GM23338 (cell line): ENCODE results near the gene CEP95. TPM values are rescaled to one million over a fixed set of nuclear protein-coding genes. Genes with fewer than 3 reads are reported as not detected.

Experiments
- ATAC-seq: fragments of 200-7000 bp; cut with Tn5 transposase; 3 replicates; pipeline ENCODE4 v1.9.1; 2020
- DNase-seq: peaks from one replicate; pipeline ENCODE4 v3.0.0-alpha.2; 2015; ENCODE audit warnings: low spot score
- H2AFZ ChIP-seq: fragments of 200-600 bp; sonication (generic); 2 replicates; pipeline ENCODE4 v1.8.0; 2016; ENCODE audit warnings: antibody characterized with exemption, mild to moderate bottlenecking, moderate library complexity
- H3F3A ChIP-seq: fragments of 200-600 bp; sonication (generic); replicated peaks from 2 replicates; pipeline ENCODE4 v1.8.0; 2017; ENCODE audit warnings: antibody characterized with exemption, mixed run types, low read depth
- H3K27ac ChIP-seq: fragments of 200-600 bp; sonication (generic); 2 replicates; pipeline ENCODE4 v1.6.1; 2016; ENCODE audit warnings: low read depth
- H3K27me3 ChIP-seq: fragments of 200-600 bp; sonication (generic); 2 replicates; pipeline ENCODE4 v1.8.0; 2016; ENCODE audit warnings: mild to moderate bottlenecking, mixed run types, moderate library complexity; ENCODE audit not compliant: insufficient read depth
- H3K36me3 ChIP-seq: fragments of 200-600 bp; sonication (generic); 2 replicates; pipeline ENCODE4 v1.8.0; 2016; ENCODE audit warnings: mild to moderate bottlenecking; ENCODE audit not compliant: insufficient read depth
- H3K4me1 ChIP-seq: fragments of 200-600 bp; sonication (generic); 2 replicates; pipeline ENCODE4 v1.8.0; 2016; ENCODE audit warnings: mild to moderate bottlenecking, moderate library complexity; ENCODE audit not compliant: insufficient read depth
- H3K4me2 ChIP-seq: fragments of 200-600 bp; sonication (generic); 2 replicates; pipeline ENCODE4 v1.7.1; 2017; ENCODE audit warnings: mixed run types
- H3K4me3 ChIP-seq: fragments of 200-600 bp; sonication (generic); 2 replicates; pipeline ENCODE4 v1.6.1; 2016; ENCODE audit warnings: mixed run types
- H3K79me2 ChIP-seq: fragments of 200-600 bp; sonication (generic); replicated peaks from 2 replicates; pipeline ENCODE4 v1.8.0; 2017; ENCODE audit warnings: mild to moderate bottlenecking; ENCODE audit not compliant: insufficient read depth
- H3K9me2 ChIP-seq: fragments of 200-600 bp; sonication (generic); 2 replicates; pipeline ENCODE4 v1.8.0; 2017; ENCODE audit not compliant: insufficient read depth
- H4K20me1 ChIP-seq: fragments of 200-600 bp; sonication (generic); replicated peaks from 2 replicates; pipeline ENCODE4 v1.8.0; 2017; ENCODE audit warnings: mild to moderate bottlenecking; ENCODE audit not compliant: insufficient read depth
- H3K27ac Mint-ChIP-seq: 2 replicates; pipeline ENCODE4 v1.8.0; 2020; ENCODE audit warnings: inconsistent platforms, mild to moderate bottlenecking, moderate library complexity, mixed read lengths
- H3K27me3 Mint-ChIP-seq: 3 replicates; pipeline ENCODE4 v1.8.0; 2022; ENCODE audit warnings: low read depth, mild to moderate bottlenecking, moderate library complexity, mixed read lengths, inconsistent platforms; ENCODE audit not compliant: insufficient read depth, poor library complexity
- H3K36me3 Mint-ChIP-seq: 3 replicates; pipeline ENCODE4 v1.8.0; 2021; ENCODE audit warnings: low read depth, mild to moderate bottlenecking, inconsistent platforms, moderate library complexity, mixed read lengths
- H3K4me1 Mint-ChIP-seq: 3 replicates; pipeline ENCODE4 v1.8.0; 2020; ENCODE audit warnings: mild to moderate bottlenecking, inconsistent platforms, mixed read lengths
- H3K4me3 Mint-ChIP-seq: 3 replicates; pipeline ENCODE4 v1.8.0; 2021; ENCODE audit warnings: moderate library complexity, mild to moderate bottlenecking, inconsistent platforms, mixed read lengths
- H3K9me3 Mint-ChIP-seq: 3 replicates; pipeline ENCODE4 v1.8.0; 2020; ENCODE audit warnings: moderate library complexity, mild to moderate bottlenecking, inconsistent platforms, mixed read lengths
- CREB1 ChIP-seq: fragments of 250-450 bp; sonication (Bioruptor Pico); IDR thresholded peaks from 2 replicates; pipeline ENCODE4 v1.5.0; 2020; ENCODE audit warnings: low read depth, mild to moderate bottlenecking, moderate library complexity
- ETS1 ChIP-seq: IDR thresholded peaks from 2 replicates; pipeline ENCODE4 v1.6.1; 2016; ENCODE audit warnings: antibody characterized with exemption
- EZH2 ChIP-seq: fragments of 200-600 bp; sonication (generic); IDR thresholded peaks from one replicate; pipeline ENCODE4 v1.8.0; 2017; ENCODE audit warnings: antibody characterized with exemption, mild to moderate bottlenecking, low read depth; ENCODE audit not compliant: unreplicated experiment
- EZH2phosphoT487 ChIP-seq: fragments of 200-600 bp; sonication (generic); IDR thresholded peaks from one replicate; pipeline ENCODE4 v1.8.1; 2018; ENCODE audit warnings: antibody characterized with exemption; ENCODE audit not compliant: unreplicated experiment
- JUNB ChIP-seq: IDR thresholded peaks from one replicate; pipeline ENCODE4 v1.6.1; 2016; ENCODE audit warnings: antibody characterized with exemption; ENCODE audit not compliant: unreplicated experiment
- NANOG ChIP-seq: IDR thresholded peaks from 2 replicates; pipeline ENCODE4 v1.6.1; 2016; ENCODE audit warnings: antibody characterized with exemption, borderline replicate concordance
- POLR2AphosphoS5 ChIP-seq: IDR thresholded peaks from 2 replicates; pipeline ENCODE4 v1.6.1; 2016; ENCODE audit warnings: antibody characterized with exemption, low read depth
- REST ChIP-seq: IDR thresholded peaks from one replicate; pipeline ENCODE4 v1.6.1; 2018; ENCODE audit warnings: antibody characterized with exemption; ENCODE audit not compliant: unreplicated experiment
- STAT1 ChIP-seq: IDR thresholded peaks from one replicate; pipeline ENCODE4 v1.6.1; 2016; ENCODE audit warnings: antibody characterized with exemption; ENCODE audit not compliant: unreplicated experiment
- ZNF114 ChIP-seq: fragments of 250-450 bp; sonication (Bioruptor Pico); IDR thresholded peaks from 2 replicates; pipeline ENCODE4 v1.5.0; 2020; ENCODE audit warnings: mild to moderate bottlenecking, moderate library complexity
- ZNF331 ChIP-seq: fragments of 250-450 bp; sonication (Bioruptor Pico); IDR thresholded peaks from 2 replicates; pipeline ENCODE4 v1.5.0; 2020; ENCODE audit warnings: low read depth, mild to moderate bottlenecking, moderate library complexity
- ZNF462 ChIP-seq: fragments of 250-450 bp; sonication (Bioruptor Pico); IDR thresholded peaks from 2 replicates; pipeline ENCODE4 v1.5.0; 2020; ENCODE audit warnings: mild to moderate bottlenecking, moderate library complexity
- polyA plus RNA-seq: library from polyadenylated mRNA; unstranded; fragments of >200 nt; fragmentation: Nextera tagmentation; extraction: Ambion mirVana; gene quantifications from 2 replicates; pipeline ENCODE4 v1.2.1, GENCODE V29; 2016
- total RNA-seq: library from RNA; depleted of rRNA; stranded (reverse); fragments of >200 nt; shearing (Covaris generic); gene quantifications from 2 replicates; pipeline ENCODE4 v1.2.3, GENCODE V29; 2014
- TF ChIP-seq, protein P1 (sequence below), 2 experiments: fragments of 200-600 bp in 1 of 2; sonication (generic) in 1 of 2; conservative IDR thresholded peaks; 2 replicates each; pipeline versions ENCODE4 v1.5.1 to v1.6.1; 2016 to 2017; ENCODE audit warnings: antibody characterized with exemption in 2 of 2, low read depth in 2 of 2, mild to moderate bottlenecking in 2 of 2, moderate library complexity in 1 of 2

The CEP95 gene
- total and polyA plus RNA-seq, 2 experiments from 2014 or later = 41.1 to 45.4 TPM

DNA sequence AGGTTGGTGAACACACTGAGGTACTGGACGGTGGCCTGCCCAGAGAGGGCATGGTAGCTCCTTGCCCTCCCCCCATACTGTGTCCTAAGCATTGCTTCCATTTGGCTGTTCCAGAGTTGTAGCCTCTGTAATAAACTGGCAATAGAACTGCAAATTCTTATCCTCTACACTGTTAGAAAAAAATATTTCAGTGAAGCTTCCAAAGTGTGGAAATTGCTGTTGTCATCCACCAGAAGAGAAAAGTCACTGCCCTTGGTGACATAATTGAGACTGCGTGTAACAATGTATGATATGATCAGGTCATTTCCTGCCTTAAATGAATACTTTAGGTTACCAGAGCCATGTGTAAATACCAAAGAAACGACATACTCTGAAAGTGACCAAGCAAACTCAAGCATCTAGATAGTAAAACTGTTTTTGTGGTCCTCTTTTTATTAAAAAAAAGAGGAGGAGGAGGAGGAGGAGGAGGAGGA, 65.9 kb downstream of the CEP95 start:
- no peak overlapping the region for H3K4me3 Mint-ChIP-seq

More for the DNA sequence above, 65.9 kb downstream of the CEP95 start:
- no peak for TF ChIP-seq JUNB
- no peak for TF ChIP-seq CREB1
- TF ChIP-seq NANOG = no peak
- TF ChIP-seq ZNF462 (CRISPR knock-in tag) = no peak
- no peak for TF ChIP-seq POLR2AphosphoS5
- TF ChIP-seq REST = no peak
- TF ChIP-seq ZNF114 = no peak
- no peak for TF ChIP-seq ZNF331 (CRISPR knock-in tag)
- TF ChIP-seq, protein P1, sequence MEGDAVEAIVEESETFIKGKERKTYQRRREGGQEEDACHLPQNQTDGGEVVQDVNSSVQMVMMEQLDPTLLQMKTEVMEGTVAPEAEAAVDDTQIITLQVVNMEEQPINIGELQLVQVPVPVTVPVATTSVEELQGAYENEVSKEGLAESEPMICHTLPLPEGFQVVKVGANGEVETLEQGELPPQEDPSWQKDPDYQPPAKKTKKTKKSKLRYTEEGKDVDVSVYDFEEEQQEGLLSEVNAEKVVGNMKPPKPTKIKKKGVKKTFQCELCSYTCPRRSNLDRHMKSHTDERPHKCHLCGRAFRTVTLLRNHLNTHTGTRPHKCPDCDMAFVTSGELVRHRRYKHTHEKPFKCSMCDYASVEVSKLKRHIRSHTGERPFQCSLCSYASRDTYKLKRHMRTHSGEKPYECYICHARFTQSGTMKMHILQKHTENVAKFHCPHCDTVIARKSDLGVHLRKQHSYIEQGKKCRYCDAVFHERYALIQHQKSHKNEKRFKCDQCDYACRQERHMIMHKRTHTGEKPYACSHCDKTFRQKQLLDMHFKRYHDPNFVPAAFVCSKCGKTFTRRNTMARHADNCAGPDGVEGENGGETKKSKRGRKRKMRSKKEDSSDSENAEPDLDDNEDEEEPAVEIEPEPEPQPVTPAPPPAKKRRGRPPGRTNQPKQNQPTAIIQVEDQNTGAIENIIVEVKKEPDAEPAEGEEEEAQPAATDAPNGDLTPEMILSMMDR (conservative IDR thresholded peaks at IDR 0.05; ENCODE audit: low read depth in 2 of 2) = no peak
- TF ChIP-seq ETS1 = no peak
- TF ChIP-seq STAT1 = no peak
- no peak for TF ChIP-seq EZH2
- TF ChIP-seq EZH2phosphoT487 = no peak
- Mint-ChIP-seq H3K27ac (no peak overlapping the region), H3K9me3 (no peaks in the 10 kb centered on the region), H3K36me3 (peaks cover 33% of the 10 kb centered on the region; the same call in 2 of the 3 replicates), H3K4me1 (no peaks in the 10 kb centered on the region; the same call in 2 of the 3 replicates), H3K27me3 (no peaks in the 10 kb centered on the region)
- ATAC-seq = no peak
- DNase-seq = no peak
- no peak overlapping the region for H3K27ac ChIP-seq
- no peaks in the 10 kb centered on the region; the same call in 1 of the 2 replicates for H4K20me1 ChIP-seq
- H3K27me3 ChIP-seq = no peaks in the 10 kb centered on the region
- H3K36me3 ChIP-seq = 0 out of 2 replicates have a peak, but pooled peaks cover 7% of the 10 kb centered on the region
- no peaks in the 10 kb centered on the region for H3K4me1 ChIP-seq
- H3K79me2 ChIP-seq = no peaks in the 10 kb centered on the region
- no peak overlapping the region for H3K4me3 ChIP-seq
- no peaks in the 10 kb centered on the region for H3K9me2 ChIP-seq
- H3K4me2 ChIP-seq = no peak overlapping the region
- H3F3A ChIP-seq = no peaks in the 10 kb centered on the region
- H2AFZ ChIP-seq = no peak overlapping the region
